BE2C (cell line): ENCODE results near the gene UXS1.

Experiments
- DNase-seq: peaks from one replicate; pipeline ENCODE4 v3.0.0-alpha.2; 2020
- H3K27me3 ChIP-seq: fragments of 250-450 bp; sonication (Bioruptor Pico); 2 replicates; pipeline ENCODE4 v1.5.1; 2020; ENCODE audit warnings: mild to moderate bottlenecking
- H3K36me3 ChIP-seq: fragments of 250-450 bp; sonication (Bioruptor Pico); 2 replicates; pipeline ENCODE4 v1.5.1; 2020; ENCODE audit warnings: mild to moderate bottlenecking
- H3K4me1 ChIP-seq: fragments of 250-450 bp; sonication (Bioruptor Pico); 2 replicates; pipeline ENCODE4 v1.5.1; 2020
- H3K4me3 ChIP-seq: 2 replicates; pipeline ENCODE4 v1.5.1; 2011; ENCODE audit warnings: low read depth, low read length
- H3K9me3 ChIP-seq: fragments of 250-450 bp; sonication (Bioruptor Pico); 2 replicates; pipeline ENCODE4 v1.5.1; 2020
- TF ChIP-seq, protein P1 (sequence below): IDR thresholded peaks from 2 replicates; pipeline ENCODE4 v1.5.1; 2012; ENCODE audit warnings: mild to moderate bottlenecking, low read depth, low read length

Gene UXS1

GRCh38 chr2:106124106-106124756 lies 69.9 kb downstream of the UXS1 start:
- TF ChIP-seq, protein P1, sequence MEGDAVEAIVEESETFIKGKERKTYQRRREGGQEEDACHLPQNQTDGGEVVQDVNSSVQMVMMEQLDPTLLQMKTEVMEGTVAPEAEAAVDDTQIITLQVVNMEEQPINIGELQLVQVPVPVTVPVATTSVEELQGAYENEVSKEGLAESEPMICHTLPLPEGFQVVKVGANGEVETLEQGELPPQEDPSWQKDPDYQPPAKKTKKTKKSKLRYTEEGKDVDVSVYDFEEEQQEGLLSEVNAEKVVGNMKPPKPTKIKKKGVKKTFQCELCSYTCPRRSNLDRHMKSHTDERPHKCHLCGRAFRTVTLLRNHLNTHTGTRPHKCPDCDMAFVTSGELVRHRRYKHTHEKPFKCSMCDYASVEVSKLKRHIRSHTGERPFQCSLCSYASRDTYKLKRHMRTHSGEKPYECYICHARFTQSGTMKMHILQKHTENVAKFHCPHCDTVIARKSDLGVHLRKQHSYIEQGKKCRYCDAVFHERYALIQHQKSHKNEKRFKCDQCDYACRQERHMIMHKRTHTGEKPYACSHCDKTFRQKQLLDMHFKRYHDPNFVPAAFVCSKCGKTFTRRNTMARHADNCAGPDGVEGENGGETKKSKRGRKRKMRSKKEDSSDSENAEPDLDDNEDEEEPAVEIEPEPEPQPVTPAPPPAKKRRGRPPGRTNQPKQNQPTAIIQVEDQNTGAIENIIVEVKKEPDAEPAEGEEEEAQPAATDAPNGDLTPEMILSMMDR: no peak

DNA sequence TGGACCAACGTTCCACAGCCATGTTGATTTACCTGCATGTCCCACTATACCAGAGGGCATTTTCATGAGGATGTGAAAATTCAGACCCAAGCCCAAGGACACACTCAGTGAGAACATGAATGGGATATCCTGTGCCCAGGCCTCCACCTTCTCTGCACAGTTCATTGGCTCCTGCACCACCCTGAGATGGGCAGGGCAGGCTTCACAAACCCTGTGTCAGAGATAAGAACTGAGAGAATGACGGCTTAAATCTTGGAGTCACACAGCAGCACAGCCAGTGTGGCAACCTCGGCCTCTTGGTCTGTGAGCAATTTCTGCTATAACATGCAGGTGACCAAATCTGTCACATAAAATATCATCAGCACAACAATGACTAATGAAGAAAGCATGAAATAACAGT lies 71.9 kb downstream of the UXS1 start:
- TF ChIP-seq, protein P1: no peak
- Histone ChIP-seq H3K36me3 (no peaks in the 10 kb centered on the region), H3K4me1 (no peaks in the 10 kb centered on the region), H3K4me3 (no peak overlapping the region), H3K9me3 (no peaks in the 10 kb centered on the region), H3K27me3 (no peaks in the 10 kb centered on the region)
- DNase-seq: no peak

More at GRCh38 chr2:106124106-106124756, 69.9 kb downstream of the UXS1 start:
- no peaks in the 10 kb centered on the region for H3K27me3 ChIP-seq
- DNase-seq: no peak
- H3K4me3 ChIP-seq: no peak overlapping the region
- no peaks in the 10 kb centered on the region for H3K4me1 ChIP-seq
- H3K9me3 ChIP-seq: no peaks in the 10 kb centered on the region
- H3K36me3 ChIP-seq: no peaks in the 10 kb centered on the region

DNA sequence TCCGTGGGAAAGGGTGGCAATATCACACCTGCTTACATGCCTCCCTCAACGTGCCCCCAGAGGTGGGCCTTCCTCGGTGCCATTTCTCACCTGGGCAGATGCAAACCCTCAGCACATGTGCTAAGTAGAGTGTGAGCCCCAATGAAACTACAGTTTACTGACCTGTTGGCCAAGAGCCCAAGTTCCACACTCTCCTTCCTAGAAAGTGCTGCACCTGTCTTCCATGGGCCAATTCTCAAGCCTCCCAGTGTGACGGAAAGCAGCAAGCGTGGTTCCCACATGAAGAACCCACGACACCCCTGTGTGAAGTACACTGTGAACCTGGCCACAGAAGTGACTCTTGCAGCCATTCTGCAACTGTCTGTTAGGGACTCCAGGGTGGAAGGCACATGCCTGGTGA lies 73.7 kb downstream of the UXS1 start:
- H3K36me3 ChIP-seq: no peaks in the 10 kb centered on the region
- H3K27me3 ChIP-seq: no peaks in the 10 kb centered on the region
- no peak overlapping the region for H3K4me3 ChIP-seq
- H3K9me3 ChIP-seq: no peaks in the 10 kb centered on the region
- DNase-seq: no peak
- no peaks in the 10 kb centered on the region for H3K4me1 ChIP-seq
- TF ChIP-seq, protein P1: no peak

- Histone ChIP-seq H3K4me3 (no peak overlapping the region), H3K36me3 (no peaks in the 10 kb centered on the region), H3K4me1 (no peaks in the 10 kb centered on the region), H3K27me3 (no peaks in the 10 kb centered on the region), H3K9me3 (no peaks in the 10 kb centered on the region)
- TF ChIP-seq, protein P1: no peak
- no peak for DNase-seq
These were observed 75.0 kb downstream of the UXS1 start for GRCh38 chr2:106119074-106119473.

- Histone ChIP-seq H3K27me3 (no peaks in the 10 kb centered on the region), H3K4me3 (no peak overlapping the region), H3K4me1 (no peaks in the 10 kb centered on the region), H3K36me3 (no peaks in the 10 kb centered on the region), H3K9me3 (no peaks in the 10 kb centered on the region)
- TF ChIP-seq, protein P1: no peak
- DNase-seq: no peak
These were observed 76.0 kb downstream of the UXS1 start for GRCh38 chr2:106117882-106118684.

DNA sequence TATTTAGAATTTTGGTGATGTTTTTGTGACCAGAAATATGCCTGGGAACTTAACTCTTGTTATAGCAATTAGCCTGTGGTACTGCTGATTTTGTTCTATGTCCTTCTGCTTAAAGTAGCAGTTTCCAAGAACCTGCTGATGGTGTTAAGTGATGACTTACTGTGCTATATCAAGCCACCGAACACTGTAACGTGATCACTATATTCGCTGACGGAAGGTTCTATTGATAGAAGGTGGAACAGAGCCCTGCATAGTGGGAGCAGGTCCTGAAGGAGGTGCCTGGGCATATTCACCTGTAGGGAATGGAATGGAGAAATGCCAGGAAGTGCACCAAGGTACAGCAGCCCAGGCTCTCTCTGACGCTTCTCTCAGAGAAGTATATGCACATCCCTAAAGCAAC lies 76.8 kb downstream of the UXS1 start:
- Histone ChIP-seq H3K9me3 (no peaks in the 10 kb centered on the region), H3K27me3 (no peaks in the 10 kb centered on the region), H3K4me1 (no peaks in the 10 kb centered on the region), H3K36me3 (no peaks in the 10 kb centered on the region), H3K4me3 (no peak overlapping the region)
- TF ChIP-seq, protein P1: no peak
- no peak for DNase-seq
